HL-60 (cell line): ENCODE measurements around the gene APOBEC3B.

Experiments used
- CTCF ChIP-seq: IDR thresholded peaks from one replicate; pipeline ENCODE4 v1.5.1; 2011; ENCODE audit warnings: low read length, control low read depth, inconsistent platforms; ENCODE audit not compliant: insufficient read depth
- GABPA ChIP-seq: IDR thresholded peaks from 2 replicates; pipeline ENCODE4 v1.6.1; 2012; ENCODE audit warnings: low read depth
- POLR2AphosphoS5 ChIP-seq: IDR thresholded peaks from 2 replicates; pipeline ENCODE4 v1.6.1; 2012; ENCODE audit warnings: low read depth
- TF ChIP-seq, protein P1 (sequence below): IDR thresholded peaks from 2 replicates; pipeline ENCODE4 v1.6.1; 2012; ENCODE audit warnings: low read depth; ENCODE audit not compliant: insufficient replicate concordance

- TF ChIP-seq CTCF (no peak), POLR2AphosphoS5 (no peak), GABPA (no peak)
- TF ChIP-seq, protein P1, sequence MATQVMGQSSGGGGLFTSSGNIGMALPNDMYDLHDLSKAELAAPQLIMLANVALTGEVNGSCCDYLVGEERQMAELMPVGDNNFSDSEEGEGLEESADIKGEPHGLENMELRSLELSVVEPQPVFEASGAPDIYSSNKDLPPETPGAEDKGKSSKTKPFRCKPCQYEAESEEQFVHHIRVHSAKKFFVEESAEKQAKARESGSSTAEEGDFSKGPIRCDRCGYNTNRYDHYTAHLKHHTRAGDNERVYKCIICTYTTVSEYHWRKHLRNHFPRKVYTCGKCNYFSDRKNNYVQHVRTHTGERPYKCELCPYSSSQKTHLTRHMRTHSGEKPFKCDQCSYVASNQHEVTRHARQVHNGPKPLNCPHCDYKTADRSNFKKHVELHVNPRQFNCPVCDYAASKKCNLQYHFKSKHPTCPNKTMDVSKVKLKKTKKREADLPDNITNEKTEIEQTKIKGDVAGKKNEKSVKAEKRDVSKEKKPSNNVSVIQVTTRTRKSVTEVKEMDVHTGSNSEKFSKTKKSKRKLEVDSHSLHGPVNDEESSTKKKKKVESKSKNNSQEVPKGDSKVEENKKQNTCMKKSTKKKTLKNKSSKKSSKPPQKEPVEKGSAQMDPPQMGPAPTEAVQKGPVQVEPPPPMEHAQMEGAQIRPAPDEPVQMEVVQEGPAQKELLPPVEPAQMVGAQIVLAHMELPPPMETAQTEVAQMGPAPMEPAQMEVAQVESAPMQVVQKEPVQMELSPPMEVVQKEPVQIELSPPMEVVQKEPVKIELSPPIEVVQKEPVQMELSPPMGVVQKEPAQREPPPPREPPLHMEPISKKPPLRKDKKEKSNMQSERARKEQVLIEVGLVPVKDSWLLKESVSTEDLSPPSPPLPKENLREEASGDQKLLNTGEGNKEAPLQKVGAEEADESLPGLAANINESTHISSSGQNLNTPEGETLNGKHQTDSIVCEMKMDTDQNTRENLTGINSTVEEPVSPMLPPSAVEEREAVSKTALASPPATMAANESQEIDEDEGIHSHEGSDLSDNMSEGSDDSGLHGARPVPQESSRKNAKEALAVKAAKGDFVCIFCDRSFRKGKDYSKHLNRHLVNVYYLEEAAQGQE = no peak
Observed at GRCh38 chr22:38981005-38981991, 849 bp upstream of the APOBEC3B start.
